Activated CD8-positive, alpha-beta T cell treated with anti-CD3 and anti-CD28 coated beads for 36 hours (primary cell): ENCODE results near the gene SIGLEC9. TPM values are rescaled to one million over a fixed set of nuclear protein-coding genes. Genes with fewer than 3 reads are reported as not detected.

ENCODE experiments used
- ATAC-seq: fragments of 200-7000 bp; cut with Tn5 transposase; one replicate; pipeline ENCODE4 v1.10.0; 2021; ENCODE audit warnings: mild to moderate bottlenecking, moderate library complexity
- CTCF ChIA-PET: fragments of 350-600 bp; sonication (Branson Sonifier 250); formaldehyde crosslinking; loops from one replicate; lab custom pipeline; 2021; ENCODE audit warnings: antibody characterized with exemption; lab: Charles Lee
- POLR2A ChIA-PET: fragments of 350-600 bp; sonication (Branson Sonifier 250); formaldehyde crosslinking; loops from one replicate; lab custom pipeline; 2021; ENCODE audit warnings: antibody characterized with exemption; lab: Charles Lee
- DNase-seq: peaks from one replicate; pipeline ENCODE4 v3.0.0-alpha.2; 2020
- H3K27ac Mint-ChIP-seq: one replicate; pipeline ENCODE4 v1.8.0; 2021; ENCODE audit warnings: mild to moderate bottlenecking, mixed read lengths
- H3K27me3 Mint-ChIP-seq: one replicate; pipeline ENCODE4 v1.8.0; 2021; ENCODE audit warnings: mixed read lengths
- H3K36me3 Mint-ChIP-seq: one replicate; pipeline ENCODE4 v1.8.0; 2021; ENCODE audit warnings: low read depth, mixed read lengths
- H3K4me1 Mint-ChIP-seq: one replicate; pipeline ENCODE4 v1.8.0; 2021; ENCODE audit warnings: low read depth, mixed read lengths
- H3K4me3 Mint-ChIP-seq: one replicate; pipeline ENCODE4 v1.8.0; 2021; ENCODE audit warnings: mild to moderate bottlenecking, moderate library complexity, mixed read lengths
- H3K9me3 Mint-ChIP-seq: one replicate; pipeline ENCODE4 v1.8.0; 2021; ENCODE audit warnings: mixed read lengths
- CTCF ChIP-seq: fragments of 200-600 bp; IDR thresholded peaks from one replicate; pipeline ENCODE4 v1.8.0; 2022; ENCODE audit warnings: antibody characterized with exemption, mild to moderate bottlenecking
- intact Hi-C: fragments of 100-400 bp; cut with micrococcal nuclease; formaldehyde crosslinking; loops from one replicate; pipeline ENCODE4 v1.10.0; 2022
- total RNA-seq, 2 experiments: library from RNA; stranded (reverse); gene quantifications; one replicate each; pipeline ENCODE4 v1.2.3, GENCODE V29; 2021

SIGLEC9 gene
- total RNA-seq, 2 experiments from 2014 or later: 0.40 to 0.65 TPM

- Mint-ChIP-seq H3K4me3 (peak overlapping the region; percentile 49), H3K27me3 (no peaks in the 10 kb centered on the region), H3K27ac (peak overlapping the region; percentile 84), H3K36me3 (peaks cover 5% of the 10 kb centered on the region), H3K4me1 (peaks cover 57% of the 10 kb centered on the region), H3K9me3 (peaks cover 4% of the 10 kb centered on the region)
- peak; percentile 63 for ATAC-seq
- intact Hi-C loops: no loop called here
- no peak for TF ChIP-seq CTCF
- ChIA-PET CTCF (interaction anchor here (1.2 to 1.4 kb wide), 3 partner anchors 15 to 31 kb away, joined by 3 to 4 read pairs (median 4); no protein-coding TSS in a partner anchor), POLR2A (interaction anchor here (0.8 kb wide), 1 partner anchor 19 kb away, joined by 5 read pairs; no protein-coding TSS in a partner anchor)
- DNase-seq: peak; percentile 60
Observed at GRCh38 chr19:51131780-51132680, 7.3 kb downstream of the SIGLEC9 start.

GRCh38 chr19:51135004-51135403, 10.3 kb downstream of the SIGLEC9 start:
- POLR2A ChIA-PET: no interaction called here
- Mint-ChIP-seq H3K4me3 (no peak overlapping the region), H3K36me3 (peaks cover 5% of the 10 kb centered on the region), H3K4me1 (peaks cover 43% of the 10 kb centered on the region), H3K27me3 (no peaks in the 10 kb centered on the region), H3K27ac (no peak overlapping the region), H3K9me3 (peaks cover 4% of the 10 kb centered on the region)
- DNase-seq (no peak), ATAC-seq (no peak)
- CTCF ChIA-PET: interaction anchor here (1.0 to 3.0 kb wide), 6 partner anchors 11 to 25 kb away, joined by 3 to 19 read pairs (median 4); no protein-coding TSS in a partner anchor
- intact Hi-C loops: no loop called here
- no peak for TF ChIP-seq CTCF

- Mint-ChIP-seq H3K27me3 (no peaks in the 10 kb centered on the region), H3K9me3 (peaks cover 4% of the 10 kb centered on the region), H3K27ac (no peak overlapping the region), H3K4me1 (peaks cover 34% of the 10 kb centered on the region), H3K36me3 (peaks cover 5% of the 10 kb centered on the region), H3K4me3 (no peak overlapping the region)
- CTCF ChIA-PET: interaction anchor here (2.7 to 3.0 kb wide), 2 partner anchors 22 kb away, joined by 6 to 19 read pairs; no protein-coding TSS in a partner anchor
- ATAC-seq (no peak), DNase-seq (no peak)
- POLR2A ChIA-PET: no interaction called here
- TF ChIP-seq CTCF: no peak
- intact Hi-C loops: no loop called here
Observed at GRCh38 chr19:51135986-51136762, 11.5 kb downstream of the SIGLEC9 start.

GRCh38 chr19:51136851-51137551, 12.3 kb downstream of the SIGLEC9 start:
- peak; percentile 18 for ATAC-seq
- Mint-ChIP-seq H3K4me1 (peaks cover 31% of the 10 kb centered on the region), H3K4me3 (no peak overlapping the region), H3K27ac (peak overlapping the region; percentile 50), H3K27me3 (no peaks in the 10 kb centered on the region), H3K9me3 (peaks cover 4% of the 10 kb centered on the region), H3K36me3 (peaks cover 5% of the 10 kb centered on the region)
- no peak for DNase-seq
- ChIA-PET CTCF (interaction anchor here (2.7 to 3.0 kb wide), 2 partner anchors 21 to 23 kb away, joined by 6 to 19 read pairs; no protein-coding TSS in a partner anchor), POLR2A (no interaction called here)
- intact Hi-C loops: no loop called here
- TF ChIP-seq CTCF: no peak
